Neuronal stem cell (in vitro differentiated cells): ENCODE results near the gene TUNAR.

Experiments used
- DNase-seq: peaks from one replicate; pipeline ENCODE4 v3.0.0-alpha.2; 2013; ENCODE audit warnings: low spot score
- H2AFZ ChIP-seq: one replicate; pipeline ENCODE4 v1.6.1; 2013; ENCODE audit warnings: mild to moderate bottlenecking, low read length, inconsistent platforms
- H2AK5ac ChIP-seq: 2 replicates; pipeline ENCODE4 v1.6.1; 2013; ENCODE audit warnings: low read depth, mild to moderate bottlenecking, inconsistent platforms, low read length, moderate library complexity, mixed read lengths
- H2BK120ac ChIP-seq: 2 replicates; pipeline ENCODE4 v1.6.1; 2013; ENCODE audit warnings: low read depth, mild to moderate bottlenecking, inconsistent platforms, low read length, moderate library complexity, mixed read lengths
- H2BK12ac ChIP-seq: one replicate; pipeline ENCODE4 v1.6.1; 2013; ENCODE audit warnings: low read length, inconsistent platforms
- H2BK15ac ChIP-seq: 2 replicates; pipeline ENCODE4 v1.6.1; 2013; ENCODE audit warnings: mild to moderate bottlenecking, low read length, inconsistent platforms, mixed read lengths
- H2BK5ac ChIP-seq: one replicate; pipeline ENCODE4 v1.6.1; 2013; ENCODE audit warnings: inconsistent platforms, mild to moderate bottlenecking, low read length, moderate library complexity
- H3K14ac ChIP-seq: one replicate; pipeline ENCODE4 v1.6.1; 2013; ENCODE audit warnings: low read length, inconsistent platforms
- H3K18ac ChIP-seq: 2 replicates; pipeline ENCODE4 v1.6.1; 2013; ENCODE audit warnings: low read length, inconsistent platforms
- H3K23ac ChIP-seq: 2 replicates; pipeline ENCODE4 v1.6.1; 2013; ENCODE audit warnings: low read depth, mild to moderate bottlenecking, mixed read lengths, low read length, inconsistent platforms; ENCODE audit not compliant: poor library complexity
- H3K27ac ChIP-seq: replicated peaks from 3 replicates; pipeline ENCODE4 v1.5.1; 2013; ENCODE audit warnings: low read length, inconsistent platforms
- H3K27me3 ChIP-seq, 3 experiments: 2 replicates each; pipeline ENCODE4 v1.6.1; 2013; ENCODE audit warnings: low read length in 3 of 3, mild to moderate bottlenecking in 2 of 3, inconsistent platforms in 1 of 3, low read depth in 1 of 3, mixed read lengths in 1 of 3, moderate library complexity in 1 of 3; ENCODE audit not compliant: control insufficient read depth in 3 of 3, insufficient read depth in 3 of 3
- H3K36me3 ChIP-seq, 2 donors: replicated peaks in 1 of 2; 2 replicates each; pipeline ENCODE4 v1.6.1; 2013; ENCODE audit warnings: low read length in 2 of 2; ENCODE audit not compliant: control insufficient read depth in 2 of 2, insufficient read depth in 2 of 2
- H3K4ac ChIP-seq: 2 replicates; pipeline ENCODE4 v1.6.1; 2013; ENCODE audit warnings: inconsistent platforms, mild to moderate bottlenecking, low read length, moderate library complexity
- H3K4me1 ChIP-seq, 2 donors: 1 replicate in 1 of 2; 2 replicates in 1 of 2; pipeline ENCODE4 v1.6.1; 2013; ENCODE audit warnings: low read length in 2 of 2, low read depth in 1 of 2; ENCODE audit not compliant: control insufficient read depth in 2 of 2, insufficient read depth in 1 of 2
- H3K4me2 ChIP-seq: one replicate; pipeline ENCODE4 v1.6.1; 2013; ENCODE audit warnings: mild to moderate bottlenecking, low read length, inconsistent platforms; ENCODE audit not compliant: insufficient read depth, poor library complexity, severe bottlenecking
- H3K4me3 ChIP-seq, 2 donors: 2 replicates each; pipeline ENCODE4 v1.5.1; 2013; ENCODE audit warnings: low read length in 2 of 2, mild to moderate bottlenecking in 2 of 2, inconsistent platforms in 1 of 2, moderate library complexity in 1 of 2
- H3K79me1 ChIP-seq: one replicate; pipeline ENCODE4 v1.6.1; 2013; ENCODE audit warnings: low read depth, mild to moderate bottlenecking, inconsistent platforms, low read length, moderate library complexity
- H3K9ac ChIP-seq: one replicate; pipeline ENCODE4 v1.6.1; 2013; ENCODE audit warnings: mild to moderate bottlenecking, low read depth, low read length, inconsistent platforms; ENCODE audit not compliant: poor library complexity
- H3K9me3 ChIP-seq, 2 donors: replicated peaks in 1 of 2; 2 replicates each; pipeline versions ENCODE3 to v1.6.1; 2013; ENCODE audit warnings: low read length in 2 of 2, mild to moderate bottlenecking in 2 of 2, inconsistent platforms in 1 of 2, low read depth in 1 of 2, mixed read lengths in 1 of 2, moderate library complexity in 1 of 2; ENCODE audit not compliant: control insufficient read depth in 2 of 2, insufficient read depth in 1 of 2
- H4K8ac ChIP-seq: one replicate; pipeline ENCODE4 v1.6.1; 2013; ENCODE audit warnings: low read depth, mild to moderate bottlenecking, inconsistent platforms, low read length, moderate library complexity
- H4K91ac ChIP-seq: one replicate; pipeline ENCODE4 v1.6.1; 2013; ENCODE audit warnings: low read length, low read depth, mild to moderate bottlenecking, inconsistent platforms; ENCODE audit not compliant: poor library complexity
- WGBS, 2 donors: extraction: QIAGEN DNeasy Blood & Tissue Kit; methylation state at CpG; one replicate each; pipeline ENCODE4 v1.1.7; 2013; ENCODE audit warnings: missing lambda C conversion rate in 2 of 2, mixed read lengths in 1 of 2; ENCODE audit not compliant: insufficient read length in 2 of 2, insufficient replicate concordance in 1 of 2; ENCODE audit errors: extremely low coverage in 2 of 2; 5-methylcytosine and 5-hydroxymethylcytosine counted together

The TUNAR gene

GRCh38 chr14:95857275-95857674 lies 19.4 kb upstream of the TUNAR start:
- Histone ChIP-seq H2AFZ (no peak overlapping the region), H3K9me3 (no peaks in the 10 kb centered on the region), H2BK5ac (no peak overlapping the region), H3K27me3 (peaks cover 0 to 2% (median 0%) of the 10 kb centered on the region in 3 experiments), H2AK5ac (no peak overlapping the region), H3K4me1 (no peaks in the 10 kb centered on the region), H2BK12ac (no peak overlapping the region), H3K14ac (no peak overlapping the region), H3K79me1 (no peaks in the 10 kb centered on the region), H3K4ac (no peak overlapping the region), H3K9ac (no peak overlapping the region), H3K4me3 (no peak overlapping the region), H3K4me2 (no peak overlapping the region), H2BK15ac (no peak overlapping the region), H3K23ac (no peak overlapping the region), H3K18ac (no peak overlapping the region), H4K91ac (no peak overlapping the region), H3K27ac (no peak overlapping the region), H2BK120ac (no peak overlapping the region), H3K36me3 (no peaks in the 10 kb centered on the region), H4K8ac (no peak overlapping the region)
- no CpG with 5 or more reads among the region's 2 CpGs for WGBS, 2 donors
- no peak for DNase-seq

- no peak for DNase-seq
- H4K8ac ChIP-seq: no peak overlapping the region
- H2AFZ ChIP-seq: no peak overlapping the region
- H3K4me3 ChIP-seq: no peak overlapping the region
- no peak overlapping the region for H3K4me2 ChIP-seq
- no peak overlapping the region for H2BK120ac ChIP-seq
- no peak overlapping the region for H3K14ac ChIP-seq
- H3K36me3 ChIP-seq: no peaks in the 10 kb centered on the region
- no peaks in the 10 kb centered on the region for H3K4me1 ChIP-seq
- no peak overlapping the region for H2BK12ac ChIP-seq
- H3K18ac ChIP-seq: no peak overlapping the region
- H4K91ac ChIP-seq: no peak overlapping the region
- H2BK15ac ChIP-seq: no peak overlapping the region
- H2AK5ac ChIP-seq: no peak overlapping the region
- peaks cover 0 to 2% (median 0%) of the 10 kb centered on the region in 3 experiments for H3K27me3 ChIP-seq
- H3K4ac ChIP-seq: no peak overlapping the region
- H3K79me1 ChIP-seq: no peaks in the 10 kb centered on the region
- H3K23ac ChIP-seq: no peak overlapping the region
- no CpG with 5 or more reads among the region's 4 CpGs for WGBS, 2 donors
- H2BK5ac ChIP-seq: no peak overlapping the region
- no peak overlapping the region for H3K9ac ChIP-seq
- no peak overlapping the region for H3K27ac ChIP-seq
- H3K9me3 ChIP-seq: no peaks in the 10 kb centered on the region
Observed at GRCh38 chr14:95858893-95859292, 17.7 kb upstream of the TUNAR start.

- no CpG with 5 or more reads among the region's 3 CpGs for WGBS, 2 donors
- no peaks in the 10 kb centered on the region for H3K79me1 ChIP-seq
- H2AK5ac ChIP-seq: no peak overlapping the region
- H3K18ac ChIP-seq: no peak overlapping the region
- no peak overlapping the region for H3K23ac ChIP-seq
- no peaks in the 10 kb centered on the region for H3K36me3 ChIP-seq
- no peak overlapping the region for H3K27ac ChIP-seq
- no peak overlapping the region for H3K14ac ChIP-seq
- H2AFZ ChIP-seq: no peak overlapping the region
- peaks cover 0 to 12% (median 0%) of the 10 kb centered on the region in 3 experiments for H3K27me3 ChIP-seq
- H3K4me2 ChIP-seq: no peak overlapping the region
- no peaks in the 10 kb centered on the region for H3K4me1 ChIP-seq
- H2BK15ac ChIP-seq: no peak overlapping the region
- H2BK5ac ChIP-seq: no peak overlapping the region
- H2BK120ac ChIP-seq: no peak overlapping the region
- no peak overlapping the region for H3K9ac ChIP-seq
- H3K4ac ChIP-seq: no peak overlapping the region
- no peak overlapping the region for H2BK12ac ChIP-seq
- H3K4me3 ChIP-seq: no peak overlapping the region
- no peak overlapping the region for H4K8ac ChIP-seq
- H3K9me3 ChIP-seq: no peaks in the 10 kb centered on the region
- peak; percentile 17 for DNase-seq
- H4K91ac ChIP-seq: no peak overlapping the region
Observed at GRCh38 chr14:95862243-95862642, 14.4 kb upstream of the TUNAR start.

- H3K79me1 ChIP-seq: no peaks in the 10 kb centered on the region
Observed at GRCh38 chr14:95863295-95863694, 13.3 kb upstream of the TUNAR start.

More at GRCh38 chr14:95863295-95863694, 13.3 kb upstream of the TUNAR start:
- no peaks in the 10 kb centered on the region for H3K9me3 ChIP-seq
- no peaks in the 10 kb centered on the region for H3K4me1 ChIP-seq
- no peak overlapping the region for H2AFZ ChIP-seq
- H4K91ac ChIP-seq: no peak overlapping the region
- H3K14ac ChIP-seq: no peak overlapping the region
- H3K27ac ChIP-seq: no peak overlapping the region
- H3K27me3 ChIP-seq: peaks cover 0 to 21% (median 0%) of the 10 kb centered on the region in 3 experiments
- H3K4ac ChIP-seq: no peak overlapping the region
- H2BK120ac ChIP-seq: no peak overlapping the region
- no peak overlapping the region for H3K23ac ChIP-seq
- H2BK15ac ChIP-seq: no peak overlapping the region
- H3K4me2 ChIP-seq: no peak overlapping the region
- no peak overlapping the region for H3K9ac ChIP-seq
- no peak overlapping the region for H3K18ac ChIP-seq
- no peak overlapping the region for H2BK12ac ChIP-seq
- no CpG with 5 or more reads among the region's 4 CpGs for WGBS, 2 donors
- H2BK5ac ChIP-seq: no peak overlapping the region
- no peak overlapping the region for H4K8ac ChIP-seq
- peak overlapping the region in 1 of 2 donors; percentile 55 for H3K4me3 ChIP-seq
- DNase-seq: no peak
- no peaks in the 10 kb centered on the region for H3K36me3 ChIP-seq
- H2AK5ac ChIP-seq: no peak overlapping the region
